ENCODE data around the gene RIMKLA.

DNA sequence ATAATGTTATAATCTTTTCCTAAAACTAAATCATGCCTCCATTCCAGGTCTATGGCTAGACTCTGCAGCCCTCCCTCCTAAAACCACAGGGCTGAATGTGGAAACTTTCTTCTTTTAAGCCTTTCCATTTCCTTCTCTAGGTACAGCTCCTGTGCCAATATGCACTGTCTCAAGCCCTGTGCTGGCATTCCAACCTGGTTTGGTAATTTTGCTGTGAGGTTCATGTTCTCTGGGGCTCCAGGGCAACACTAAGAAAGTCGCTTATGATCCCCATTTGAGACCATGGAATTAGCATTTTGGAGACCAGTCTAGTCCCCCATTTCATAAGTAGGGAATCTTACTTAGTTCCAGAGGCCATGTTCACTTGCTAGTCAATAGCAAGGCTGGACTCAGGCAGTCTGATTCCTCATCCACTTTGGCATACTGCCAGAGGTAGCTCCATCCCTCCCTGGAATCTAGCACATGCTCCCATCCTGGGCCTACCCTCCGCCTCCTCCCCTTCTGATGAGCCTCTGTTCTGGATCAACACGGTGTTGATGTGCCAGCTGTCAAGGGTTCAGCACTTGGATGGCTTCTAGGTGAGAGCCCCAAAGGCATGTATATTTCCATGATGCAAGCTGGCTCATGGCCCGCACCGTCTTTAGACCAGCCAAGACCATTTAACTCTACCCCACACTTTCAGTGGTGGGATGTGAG lies 38.7 kb downstream of the RIMKLA start:
- TF ChIP-seq, protein P1, sequence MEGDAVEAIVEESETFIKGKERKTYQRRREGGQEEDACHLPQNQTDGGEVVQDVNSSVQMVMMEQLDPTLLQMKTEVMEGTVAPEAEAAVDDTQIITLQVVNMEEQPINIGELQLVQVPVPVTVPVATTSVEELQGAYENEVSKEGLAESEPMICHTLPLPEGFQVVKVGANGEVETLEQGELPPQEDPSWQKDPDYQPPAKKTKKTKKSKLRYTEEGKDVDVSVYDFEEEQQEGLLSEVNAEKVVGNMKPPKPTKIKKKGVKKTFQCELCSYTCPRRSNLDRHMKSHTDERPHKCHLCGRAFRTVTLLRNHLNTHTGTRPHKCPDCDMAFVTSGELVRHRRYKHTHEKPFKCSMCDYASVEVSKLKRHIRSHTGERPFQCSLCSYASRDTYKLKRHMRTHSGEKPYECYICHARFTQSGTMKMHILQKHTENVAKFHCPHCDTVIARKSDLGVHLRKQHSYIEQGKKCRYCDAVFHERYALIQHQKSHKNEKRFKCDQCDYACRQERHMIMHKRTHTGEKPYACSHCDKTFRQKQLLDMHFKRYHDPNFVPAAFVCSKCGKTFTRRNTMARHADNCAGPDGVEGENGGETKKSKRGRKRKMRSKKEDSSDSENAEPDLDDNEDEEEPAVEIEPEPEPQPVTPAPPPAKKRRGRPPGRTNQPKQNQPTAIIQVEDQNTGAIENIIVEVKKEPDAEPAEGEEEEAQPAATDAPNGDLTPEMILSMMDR (IDR thresholded peaks at IDR 0.05): no peak
- no peak for TF ChIP-seq POLR2A (IDR thresholded peaks at IDR 0.05; ENCODE audit: low read depth)
